GM06990 (cell line): ENCODE data around the gene SNN.

Experiments
- DNase-seq: peaks from one replicate; pipeline ENCODE4 v3.0.0-alpha.2; 2011; ENCODE audit not compliant: insufficient read length; ENCODE audit errors: extremely low read depth
- H3K27me3 ChIP-seq: replicated peaks from 2 replicates; pipeline ENCODE4 v1.6.0; 2011; ENCODE audit warnings: low read length; ENCODE audit not compliant: control insufficient read depth, insufficient read depth
- H3K36me3 ChIP-seq: 2 replicates; pipeline ENCODE4 v1.5.1; 2011; ENCODE audit warnings: low read length; ENCODE audit not compliant: control insufficient read depth, insufficient read depth
- H3K4me3 ChIP-seq: replicated peaks from 2 replicates; pipeline ENCODE4 v1.5.1; 2011; ENCODE audit warnings: low read depth, mild to moderate bottlenecking, control low read depth, low read length
- TF ChIP-seq, protein P1 (sequence below): IDR thresholded peaks from 2 replicates; pipeline ENCODE4 v1.5.1; 2011; ENCODE audit warnings: low read length, control low read depth, mild to moderate bottlenecking, inconsistent platforms; ENCODE audit not compliant: insufficient read depth, poor library complexity, severe bottlenecking

Gene SNN

DNA sequence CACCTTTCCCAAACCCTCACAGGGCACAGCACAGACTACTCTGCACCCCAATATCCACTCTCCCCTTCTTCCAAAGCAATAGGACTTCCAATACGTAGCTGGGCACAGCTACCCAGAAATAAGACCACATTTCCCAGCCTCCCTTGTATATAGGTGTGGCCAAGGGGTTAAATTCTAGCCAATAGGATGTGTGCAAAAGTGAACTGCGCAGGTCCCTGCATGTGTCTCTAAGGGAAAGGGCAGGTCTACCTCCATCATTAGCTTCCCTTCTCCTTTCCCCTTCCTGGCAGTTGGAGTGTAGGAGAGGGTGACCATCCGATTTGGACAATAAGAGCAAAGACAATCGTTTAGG, 25.5 kb upstream of the SNN start:
- H3K36me3 ChIP-seq, result no peaks in the 10 kb centered on the region
- no peaks in the 10 kb centered on the region; the same call in 1 of the 2 replicates for H3K27me3 ChIP-seq
- no peak for DNase-seq
- no peak overlapping the region for H3K4me3 ChIP-seq
- TF ChIP-seq, protein P1, sequence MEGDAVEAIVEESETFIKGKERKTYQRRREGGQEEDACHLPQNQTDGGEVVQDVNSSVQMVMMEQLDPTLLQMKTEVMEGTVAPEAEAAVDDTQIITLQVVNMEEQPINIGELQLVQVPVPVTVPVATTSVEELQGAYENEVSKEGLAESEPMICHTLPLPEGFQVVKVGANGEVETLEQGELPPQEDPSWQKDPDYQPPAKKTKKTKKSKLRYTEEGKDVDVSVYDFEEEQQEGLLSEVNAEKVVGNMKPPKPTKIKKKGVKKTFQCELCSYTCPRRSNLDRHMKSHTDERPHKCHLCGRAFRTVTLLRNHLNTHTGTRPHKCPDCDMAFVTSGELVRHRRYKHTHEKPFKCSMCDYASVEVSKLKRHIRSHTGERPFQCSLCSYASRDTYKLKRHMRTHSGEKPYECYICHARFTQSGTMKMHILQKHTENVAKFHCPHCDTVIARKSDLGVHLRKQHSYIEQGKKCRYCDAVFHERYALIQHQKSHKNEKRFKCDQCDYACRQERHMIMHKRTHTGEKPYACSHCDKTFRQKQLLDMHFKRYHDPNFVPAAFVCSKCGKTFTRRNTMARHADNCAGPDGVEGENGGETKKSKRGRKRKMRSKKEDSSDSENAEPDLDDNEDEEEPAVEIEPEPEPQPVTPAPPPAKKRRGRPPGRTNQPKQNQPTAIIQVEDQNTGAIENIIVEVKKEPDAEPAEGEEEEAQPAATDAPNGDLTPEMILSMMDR, result no peak

DNA sequence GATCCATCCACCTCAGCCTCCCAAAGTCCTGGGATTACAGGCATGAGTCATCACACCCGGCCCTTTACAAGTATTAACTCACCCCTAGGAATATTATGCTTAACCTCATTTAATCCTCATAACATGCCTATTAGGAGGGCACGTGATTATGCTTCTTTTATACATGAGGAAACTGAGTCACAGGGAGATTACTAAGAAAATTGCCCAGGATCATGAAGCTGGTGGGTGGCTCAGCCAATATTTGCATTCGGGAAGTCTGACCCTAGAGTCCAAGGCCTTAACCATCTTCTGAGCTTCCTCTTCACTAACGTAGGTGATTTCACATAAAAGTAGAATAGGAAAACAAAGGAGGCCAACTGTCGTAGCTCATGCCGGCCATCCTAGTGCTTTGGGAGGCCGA, 19.0 kb upstream of the SNN start:
- H3K36me3 ChIP-seq, result no peaks in the 10 kb centered on the region
- no peak for DNase-seq
- no peak overlapping the region for H3K4me3 ChIP-seq
- no peaks in the 10 kb centered on the region for H3K27me3 ChIP-seq
- TF ChIP-seq, protein P1, result no peak

DNA sequence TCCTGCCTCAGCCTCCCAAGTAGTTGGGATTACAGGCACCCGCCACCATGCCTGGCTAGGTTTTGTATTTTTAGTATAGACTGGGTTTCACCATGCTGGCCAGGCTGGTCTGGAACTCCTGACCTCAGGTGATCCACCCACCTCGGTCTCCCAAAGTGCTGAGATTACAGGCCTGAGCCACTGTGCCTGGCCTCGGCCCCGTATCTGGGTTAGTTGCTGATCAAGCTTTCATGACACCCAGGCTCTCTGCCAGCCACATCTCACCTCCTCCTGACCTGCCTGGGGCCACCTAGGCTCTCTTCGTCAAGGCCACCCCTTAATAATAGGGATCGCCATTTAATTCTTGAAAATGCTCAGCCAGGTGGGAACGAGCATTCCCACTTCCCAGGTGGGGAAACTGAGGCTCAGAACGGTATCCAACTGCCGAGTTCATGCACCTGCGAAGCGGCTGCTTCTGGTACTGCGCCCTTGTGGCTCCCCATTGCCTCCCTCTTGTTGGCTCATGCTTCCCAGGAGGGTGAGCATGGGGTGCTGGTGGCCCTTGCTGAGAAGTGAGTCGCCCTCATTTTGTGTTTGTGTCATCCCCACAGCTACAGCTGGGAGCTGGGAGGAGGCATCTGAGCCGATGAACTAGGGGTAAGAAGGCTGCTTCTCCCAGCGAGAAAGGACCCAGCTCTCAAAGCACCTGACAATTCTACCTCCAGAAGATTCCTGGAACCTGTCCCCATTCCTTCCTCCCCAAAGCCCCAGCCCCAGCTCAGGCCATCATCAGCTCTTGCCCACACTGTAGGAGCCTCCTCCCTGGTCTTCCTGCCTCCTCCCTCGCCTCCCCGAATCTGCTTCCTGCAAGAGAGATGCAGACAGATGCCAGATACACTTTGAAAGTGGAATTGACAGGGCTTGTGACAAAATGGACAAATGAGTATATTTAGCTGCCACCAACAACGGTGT, 17.3 kb upstream of the SNN start:
- H3K27me3 ChIP-seq, result no peaks in the 10 kb centered on the region
- TF ChIP-seq, protein P1, result no peak
- no peak overlapping the region for H3K4me3 ChIP-seq
- no peaks in the 10 kb centered on the region for H3K36me3 ChIP-seq
- DNase-seq, result no peak

DNA sequence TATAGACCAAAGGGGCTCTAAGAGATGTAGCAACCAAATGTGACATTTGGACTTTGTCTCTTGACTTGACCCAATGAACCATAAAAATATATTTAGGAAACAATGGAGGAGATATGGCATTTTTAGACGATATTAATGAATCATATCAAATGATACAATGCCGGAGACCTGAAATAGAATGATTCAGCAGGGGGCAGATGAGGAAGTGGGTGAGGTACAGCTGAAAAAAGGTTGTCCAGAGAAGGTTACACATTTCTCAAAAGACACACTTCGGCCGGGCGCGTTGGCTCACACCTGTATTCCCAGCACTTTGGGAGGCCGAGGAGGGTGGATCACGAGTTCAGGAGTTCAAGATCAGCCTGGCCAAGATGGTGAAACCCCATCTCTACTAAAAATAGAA, 16.5 kb upstream of the SNN start:
- H3K36me3 ChIP-seq, result no peaks in the 10 kb centered on the region
- no peak for DNase-seq
- no peak overlapping the region for H3K4me3 ChIP-seq
- H3K27me3 ChIP-seq, result no peaks in the 10 kb centered on the region
- TF ChIP-seq, protein P1, result no peak

DNA sequence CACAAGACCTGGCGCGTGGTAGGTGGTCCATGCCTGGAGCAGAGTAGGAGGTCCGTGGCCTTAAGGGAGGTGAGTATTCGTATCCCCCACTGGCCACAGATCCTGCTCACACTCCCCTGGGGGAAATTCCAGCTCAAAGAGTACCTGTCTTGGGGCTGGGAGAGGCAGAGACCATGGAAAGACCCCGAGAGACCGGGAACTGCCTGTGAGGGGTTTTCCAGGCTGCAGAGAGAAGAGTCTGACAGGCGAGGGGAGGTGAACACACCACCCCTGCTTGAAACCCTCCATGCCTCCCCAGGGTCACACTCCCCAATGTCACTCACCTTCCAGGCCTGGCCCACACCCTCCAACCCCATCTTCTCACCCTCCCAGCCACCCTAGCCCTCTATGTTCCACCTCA, 12.6 kb upstream of the SNN start:
- H3K27me3 ChIP-seq, result no peaks in the 10 kb centered on the region; the same call in 1 of the 2 replicates
- H3K4me3 ChIP-seq, result no peak overlapping the region
- H3K36me3 ChIP-seq, result no peaks in the 10 kb centered on the region
- TF ChIP-seq, protein P1, result no peak
- no peak for DNase-seq
